Measurements from ENCODE around the gene KCTD17. TPM values are rescaled to one million over a fixed set of nuclear protein-coding genes. Genes with fewer than 3 reads are reported as not detected.

The KCTD17 gene
- total RNA-seq, 2 experiments from 2014 or later = 30.3 to 30.6 TPM

GRCh38 chr22:37016134-37016910 is 35.2 kb upstream of the KCTD17 start:
- ATAC-seq (no peak), DNase-seq (no peak)
- peaks cover 19% of the 10 kb centered on the region for H3K27me3 Mint-ChIP-seq
- ChIA-PET POLR2A (no interaction called here), CTCF (interaction anchor here (1.0 to 1.8 kb wide), 2 partner anchors 9 to 39 kb away, joined by 3 to 6 read pairs; a partner anchor contains a TSS)
- intact Hi-C loops (cut with micrococcal nuclease) = no loop called here
- TF ChIP-seq CTCF (IDR thresholded peaks at IDR 0.05) = no peak
- peaks cover 2% of the 10 kb centered on the region for H3K4me1 Mint-ChIP-seq (ENCODE audit: low read depth)
- no peak overlapping the region for H3K4me3 Mint-ChIP-seq
- H3K27ac Mint-ChIP-seq = no peak overlapping the region
- H3K36me3 Mint-ChIP-seq (ENCODE audit: low read depth) = no peaks in the 10 kb centered on the region
- no peaks in the 10 kb centered on the region for H3K9me3 Mint-ChIP-seq

GRCh38 chr22:37017356-37017755 is 34.2 kb upstream of the KCTD17 start:
- intact Hi-C loops (cut with micrococcal nuclease) = no loop called here
- Mint-ChIP-seq H3K27me3 (peaks cover 21% of the 10 kb centered on the region), H3K9me3 (no peaks in the 10 kb centered on the region), H3K4me1 (ENCODE audit: low read depth) (peaks cover 6% of the 10 kb centered on the region), H3K4me3 (no peak overlapping the region), H3K36me3 (ENCODE audit: low read depth) (no peaks in the 10 kb centered on the region), H3K27ac (no peak overlapping the region)
- TF ChIP-seq CTCF (IDR thresholded peaks at IDR 0.05) = no peak
- CTCF ChIA-PET = interaction anchor here (0.8 to 1.8 kb wide), 3 partner anchors 10 to 40 kb away, joined by 3 to 6 read pairs (median 4); a partner anchor contains a TSS
- DNase-seq (no peak), ATAC-seq (no peak)
- POLR2A ChIA-PET = interaction anchor here (1.2 kb wide), 1 partner anchor 40 kb away, joined by 3 read pairs; no protein-coding TSS in a partner anchor

GRCh38 chr22:37018086-37018814 is 33.3 kb upstream of the KCTD17 start:
- peaks cover 6% of the 10 kb centered on the region for H3K4me1 Mint-ChIP-seq (ENCODE audit: low read depth)
- H3K9me3 Mint-ChIP-seq = no peaks in the 10 kb centered on the region
- no peaks in the 10 kb centered on the region for H3K36me3 Mint-ChIP-seq (ENCODE audit: low read depth)
- no peak for TF ChIP-seq CTCF (IDR thresholded peaks at IDR 0.05)
- CTCF ChIA-PET = interaction anchor here (1.2 to 3.0 kb wide), 5 partner anchors 12 to 242 kb away, joined by 3 to 10 read pairs (median 6); partner anchors contain the start of gene IFT27
- POLR2A ChIA-PET = interaction anchor here (0.8 to 2.0 kb wide), 4 partner anchors 14 to 242 kb away, joined by 3 to 6 read pairs (median 3); partner anchors contain the start of gene IFT27
- peak overlapping the region; percentile 64 for H3K27ac Mint-ChIP-seq
- intact Hi-C loops (cut with micrococcal nuclease) = no loop called here
- DNase-seq (no peak), ATAC-seq (no peak)
- peaks cover 21% of the 10 kb centered on the region for H3K27me3 Mint-ChIP-seq
- peak overlapping the region; percentile 52 for H3K4me3 Mint-ChIP-seq

GRCh38 chr22:37018815-37019308 is 32.7 kb upstream of the KCTD17 start:
- POLR2A ChIA-PET = interaction anchor here (0.8 to 2.0 kb wide), 5 partner anchors 14 to 242 kb away, joined by 3 to 6 read pairs (median 3); partner anchors contain the start of gene IFT27
- ATAC-seq (peak; percentile 6), DNase-seq (no peak)
- Mint-ChIP-seq H3K4me3 (peak overlapping the region; percentile 52), H3K4me1 (ENCODE audit: low read depth) (peaks cover 6% of the 10 kb centered on the region), H3K27me3 (peaks cover 21% of the 10 kb centered on the region), H3K9me3 (no peaks in the 10 kb centered on the region), H3K27ac (no peak overlapping the region), H3K36me3 (ENCODE audit: low read depth) (no peaks in the 10 kb centered on the region)
- CTCF ChIA-PET = interaction anchor here (1.2 to 3.0 kb wide), 5 partner anchors 11 to 242 kb away, joined by 3 to 10 read pairs (median 6); partner anchors contain the start of gene IFT27
- no peak for TF ChIP-seq CTCF (IDR thresholded peaks at IDR 0.05)
- intact Hi-C loops (cut with micrococcal nuclease) = no loop called here
